Activated CD8-positive, alpha-beta memory T cell treated with anti-CD3 and anti-CD28 coated beads, Interleukin-2, amount 50 U/mL, for 1 hour (primary cell): ENCODE data around the gene LRTM2.

Experiments used
- DNase-seq: peaks from one replicate; pipeline ENCODE4 v3.0.0-alpha.2; 2020; ENCODE audit errors: extremely low read depth

The LRTM2 gene

GRCh38 chr12:1797991-1798640 lies 22.2 kb upstream of the LRTM2 start:
- no peak for DNase-seq

- no peak for DNase-seq
Observed at GRCh38 chr12:1798641-1799020, 21.7 kb upstream of the LRTM2 start.

GRCh38 chr12:1799051-1799881 lies 21.1 kb upstream of the LRTM2 start:
- DNase-seq, result no peak

- no peak for DNase-seq
Observed at GRCh38 chr12:1799882-1800400, 20.4 kb upstream of the LRTM2 start.

GRCh38 chr12:1800401-1801302 lies 19.7 kb upstream of the LRTM2 start:
- DNase-seq, result no peak

- no peak for DNase-seq
Observed at GRCh38 chr12:1801303-1801975, 18.9 kb upstream of the LRTM2 start.

- DNase-seq, result no peak
Observed at GRCh38 chr12:1803736-1804135, 16.6 kb upstream of the LRTM2 start.

GRCh38 chr12:1804545-1805332 lies 15.6 kb upstream of the LRTM2 start:
- DNase-seq, result peak; percentile 59

- DNase-seq, result no peak
Observed at GRCh38 chr12:1805441-1806081, 14.8 kb upstream of the LRTM2 start.

GRCh38 chr12:1806301-1807086 lies 13.9 kb upstream of the LRTM2 start:
- no peak for DNase-seq

GRCh38 chr12:1807087-1807860 lies 13.1 kb upstream of the LRTM2 start:
- no peak for DNase-seq

GRCh38 chr12:1808036-1808797 lies 12.1 kb upstream of the LRTM2 start:
- no peak for DNase-seq

- no peak for DNase-seq
Observed at GRCh38 chr12:1808798-1809480, 11.4 kb upstream of the LRTM2 start.

- DNase-seq, result no peak
Observed at GRCh38 chr12:1809591-1810190, 10.7 kb upstream of the LRTM2 start.

GRCh38 chr12:1810201-1810930 lies 10.0 kb upstream of the LRTM2 start:
- DNase-seq, result no peak

- DNase-seq, result no peak
Observed at GRCh38 chr12:1810931-1811280, 9.5 kb upstream of the LRTM2 start.
